Measurements from ENCODE around the gene SLC7A7.
"Not testable (repeated sequence)": the region's sequence is repeated elsewhere in the genome, so short reads cannot be mapped to it uniquely, and the experiment has no call there.

DNA sequence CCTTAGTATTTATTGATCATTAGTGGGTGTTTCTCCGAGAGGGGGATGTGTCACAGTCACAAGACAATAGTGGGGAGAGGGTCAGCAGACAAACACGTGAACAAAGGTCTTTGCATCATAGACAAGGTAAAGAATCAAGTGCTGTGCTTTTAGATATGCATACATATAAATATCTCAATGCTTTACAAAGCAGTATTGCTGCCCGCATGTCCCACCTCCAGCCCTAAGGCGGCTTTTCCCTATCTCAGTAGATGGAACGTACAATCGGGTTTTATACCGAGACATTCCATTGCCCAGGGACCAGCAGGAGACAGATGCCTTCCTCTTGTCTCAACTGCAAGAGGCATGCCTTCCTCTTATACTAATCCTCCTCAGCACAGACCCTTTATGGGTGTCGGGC is 90.4 kb downstream of the SLC7A7 start:
- TF ChIP-seq, protein P1, sequence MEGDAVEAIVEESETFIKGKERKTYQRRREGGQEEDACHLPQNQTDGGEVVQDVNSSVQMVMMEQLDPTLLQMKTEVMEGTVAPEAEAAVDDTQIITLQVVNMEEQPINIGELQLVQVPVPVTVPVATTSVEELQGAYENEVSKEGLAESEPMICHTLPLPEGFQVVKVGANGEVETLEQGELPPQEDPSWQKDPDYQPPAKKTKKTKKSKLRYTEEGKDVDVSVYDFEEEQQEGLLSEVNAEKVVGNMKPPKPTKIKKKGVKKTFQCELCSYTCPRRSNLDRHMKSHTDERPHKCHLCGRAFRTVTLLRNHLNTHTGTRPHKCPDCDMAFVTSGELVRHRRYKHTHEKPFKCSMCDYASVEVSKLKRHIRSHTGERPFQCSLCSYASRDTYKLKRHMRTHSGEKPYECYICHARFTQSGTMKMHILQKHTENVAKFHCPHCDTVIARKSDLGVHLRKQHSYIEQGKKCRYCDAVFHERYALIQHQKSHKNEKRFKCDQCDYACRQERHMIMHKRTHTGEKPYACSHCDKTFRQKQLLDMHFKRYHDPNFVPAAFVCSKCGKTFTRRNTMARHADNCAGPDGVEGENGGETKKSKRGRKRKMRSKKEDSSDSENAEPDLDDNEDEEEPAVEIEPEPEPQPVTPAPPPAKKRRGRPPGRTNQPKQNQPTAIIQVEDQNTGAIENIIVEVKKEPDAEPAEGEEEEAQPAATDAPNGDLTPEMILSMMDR (IDR thresholded peaks at IDR 0.05), result not testable (repeated sequence)
- not testable (repeated sequence) for TF ChIP-seq POLR2A (IDR thresholded peaks at IDR 0.05); POLR2AphosphoS5 (IDR thresholded peaks at IDR 0.05); EP300 (IDR thresholded peaks at IDR 0.05; ENCODE audit: low read depth)
